ENCODE data around the gene RASGRP3. TPM values are rescaled to one million over a fixed set of nuclear protein-coding genes. Genes with fewer than 3 reads are reported as not detected.

RASGRP3 gene
- total RNA-seq, 4 donors from 2014 or later: 0.53 to 10.2 (median 5.3) TPM

DNA sequence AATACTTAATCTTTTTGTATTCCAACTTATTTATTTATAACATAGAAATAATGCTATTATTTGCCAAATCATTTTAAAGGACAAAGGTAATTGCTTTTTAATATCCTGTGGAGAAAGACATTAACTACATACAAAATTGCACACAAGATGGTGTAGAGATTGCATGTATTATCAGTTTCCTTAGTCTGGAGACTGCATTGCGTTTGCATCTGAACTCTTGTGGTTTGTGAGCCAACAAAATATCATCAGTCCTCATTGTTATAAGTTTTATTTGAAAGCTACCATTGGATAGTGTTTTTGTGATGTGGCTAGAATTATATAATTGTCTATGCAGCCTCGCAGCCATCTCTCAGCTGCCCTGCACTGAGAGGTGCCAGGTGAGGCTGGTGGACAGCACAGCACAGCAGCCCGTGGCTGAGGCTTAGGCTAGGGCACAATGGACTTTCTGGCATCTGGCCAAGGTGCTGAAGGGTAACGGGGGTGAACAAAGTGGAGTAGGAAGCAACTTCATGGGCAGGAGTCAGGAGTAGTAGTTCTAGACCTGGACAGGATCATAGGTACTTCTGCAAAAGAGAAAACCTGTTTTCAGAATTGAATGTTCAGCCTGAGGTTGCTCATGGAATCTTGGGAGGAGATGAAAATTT is 15.1 kb downstream of the RASGRP3 start:
- H3K4me1 ChIP-seq: no peaks in the 10 kb centered on the region
- 56 to 62% methylated on average over 4 of the region's 4 CpGs for WGBS, 2 donors
- H3K27me3 ChIP-seq: no peaks in the 10 kb centered on the region
- no peak overlapping the region for H3K4me3 ChIP-seq
- no peak overlapping the region for H3K27ac ChIP-seq
- intact Hi-C loops (cut with DNase I): no loop called here
- H3K36me3 ChIP-seq: no peaks in the 10 kb centered on the region
- peaks cover 0 to 2% (median 2%) of the 10 kb centered on the region in 3 donors for H3K9me3 ChIP-seq
- DNase-seq: no peak
- no peak for TF ChIP-seq POLR2A (IDR thresholded peaks at IDR 0.05)

DNA sequence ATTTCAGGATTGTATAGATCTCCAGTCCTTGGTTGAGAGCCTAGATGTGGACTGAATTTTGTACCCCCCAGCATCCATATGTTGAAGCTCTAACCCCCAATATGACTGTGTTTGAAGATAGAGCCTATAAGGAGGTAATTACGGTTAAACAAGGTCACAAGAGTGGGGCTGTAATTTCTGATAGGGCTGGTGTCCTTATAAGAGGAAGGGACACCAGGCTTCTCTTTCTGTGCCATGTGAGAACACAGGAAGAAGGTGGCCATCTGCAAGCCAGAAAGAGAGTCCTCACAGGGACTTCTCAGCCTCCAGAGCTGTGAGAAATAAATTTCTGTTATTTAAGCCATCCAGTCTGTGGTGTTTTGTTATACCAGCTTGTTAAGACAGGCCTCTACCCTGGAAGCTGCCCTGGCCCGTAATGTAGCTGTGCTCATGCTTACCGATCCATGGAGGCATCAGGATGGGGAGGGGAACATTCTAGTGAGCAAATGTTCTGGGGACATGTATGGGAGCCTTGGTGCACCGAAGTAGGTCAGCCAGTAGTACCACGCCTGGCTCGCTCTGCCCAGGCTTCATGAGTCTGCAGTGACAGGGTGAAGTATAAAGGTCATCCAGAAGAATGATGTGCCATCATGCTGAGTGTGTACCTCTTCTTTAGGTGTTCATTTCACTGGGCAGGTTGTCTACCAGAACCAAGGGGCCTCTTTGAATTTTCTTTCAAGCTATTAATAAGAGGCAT is 16.1 kb downstream of the RASGRP3 start:
- intact Hi-C loops (cut with DNase I): no loop called here
- WGBS, 2 donors: 72 to 96% methylated on average over 4 to 6 of the region's 6 CpGs

DNA sequence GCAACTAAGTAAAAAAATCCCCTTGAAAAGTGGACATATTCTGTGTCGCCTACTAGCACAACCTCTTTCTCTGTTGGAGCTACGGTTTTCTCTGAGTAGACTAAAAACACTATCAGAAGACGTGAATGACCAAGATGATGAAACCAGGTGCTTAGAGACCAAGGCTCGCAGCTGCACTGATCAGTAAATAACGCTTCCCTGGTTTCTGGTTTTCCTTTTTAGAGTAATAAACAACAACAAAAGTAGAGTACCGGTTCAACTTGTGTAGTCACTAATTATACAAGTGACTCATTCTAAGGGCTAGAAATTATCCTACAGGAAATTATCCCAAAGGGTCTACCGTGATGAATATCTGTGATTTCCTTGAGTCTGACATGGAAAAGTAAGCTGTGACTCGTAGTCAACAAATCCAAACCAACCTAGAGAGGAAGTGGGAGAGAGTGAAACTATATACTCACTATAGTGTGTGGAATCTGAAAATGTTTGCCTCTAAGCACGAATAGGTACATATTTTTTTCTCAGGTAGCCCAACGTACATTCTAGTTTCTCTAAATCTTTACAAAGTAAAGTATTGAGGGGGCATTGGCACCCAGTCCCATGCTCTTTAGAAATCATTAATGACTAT is 17.8 kb downstream of the RASGRP3 start:
- H3K27me3 ChIP-seq: no peaks in the 10 kb centered on the region
- H3K9me3 ChIP-seq: no peaks in the 10 kb centered on the region
- no peak for DNase-seq
- TF ChIP-seq, protein P1, sequence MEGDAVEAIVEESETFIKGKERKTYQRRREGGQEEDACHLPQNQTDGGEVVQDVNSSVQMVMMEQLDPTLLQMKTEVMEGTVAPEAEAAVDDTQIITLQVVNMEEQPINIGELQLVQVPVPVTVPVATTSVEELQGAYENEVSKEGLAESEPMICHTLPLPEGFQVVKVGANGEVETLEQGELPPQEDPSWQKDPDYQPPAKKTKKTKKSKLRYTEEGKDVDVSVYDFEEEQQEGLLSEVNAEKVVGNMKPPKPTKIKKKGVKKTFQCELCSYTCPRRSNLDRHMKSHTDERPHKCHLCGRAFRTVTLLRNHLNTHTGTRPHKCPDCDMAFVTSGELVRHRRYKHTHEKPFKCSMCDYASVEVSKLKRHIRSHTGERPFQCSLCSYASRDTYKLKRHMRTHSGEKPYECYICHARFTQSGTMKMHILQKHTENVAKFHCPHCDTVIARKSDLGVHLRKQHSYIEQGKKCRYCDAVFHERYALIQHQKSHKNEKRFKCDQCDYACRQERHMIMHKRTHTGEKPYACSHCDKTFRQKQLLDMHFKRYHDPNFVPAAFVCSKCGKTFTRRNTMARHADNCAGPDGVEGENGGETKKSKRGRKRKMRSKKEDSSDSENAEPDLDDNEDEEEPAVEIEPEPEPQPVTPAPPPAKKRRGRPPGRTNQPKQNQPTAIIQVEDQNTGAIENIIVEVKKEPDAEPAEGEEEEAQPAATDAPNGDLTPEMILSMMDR (IDR thresholded peaks at IDR 0.05): no peak
- no peak for TF ChIP-seq POLR2A (IDR thresholded peaks at IDR 0.05)
- intact Hi-C loops (cut with DNase I): no loop called here
- no peaks in the 10 kb centered on the region for H3K36me3 ChIP-seq
- H3K4me3 ChIP-seq: no peak overlapping the region
- H3K27ac ChIP-seq: no peak overlapping the region
- peaks cover 0 to 10% (median 3%) of the 10 kb centered on the region in 3 donors for H3K4me1 ChIP-seq
- WGBS, 2 donors: 59 to 63% methylated on average over 10 of the region's 10 CpGs

More for the DNA sequence above, 16.1 kb downstream of the RASGRP3 start:
- H3K27me3 ChIP-seq: no peaks in the 10 kb centered on the region
- H3K4me3 ChIP-seq: no peak overlapping the region
- H3K9me3 ChIP-seq: no peaks in the 10 kb centered on the region
- H3K36me3 ChIP-seq: no peaks in the 10 kb centered on the region
- no peak for DNase-seq
- TF ChIP-seq, protein P1 (IDR thresholded peaks at IDR 0.05): no peak
- no peak for TF ChIP-seq POLR2A (IDR thresholded peaks at IDR 0.05)
- no peak overlapping the region for H3K27ac ChIP-seq
- H3K4me1 ChIP-seq: peaks cover 0 to 8% (median 3%) of the 10 kb centered on the region in 3 donors

DNA sequence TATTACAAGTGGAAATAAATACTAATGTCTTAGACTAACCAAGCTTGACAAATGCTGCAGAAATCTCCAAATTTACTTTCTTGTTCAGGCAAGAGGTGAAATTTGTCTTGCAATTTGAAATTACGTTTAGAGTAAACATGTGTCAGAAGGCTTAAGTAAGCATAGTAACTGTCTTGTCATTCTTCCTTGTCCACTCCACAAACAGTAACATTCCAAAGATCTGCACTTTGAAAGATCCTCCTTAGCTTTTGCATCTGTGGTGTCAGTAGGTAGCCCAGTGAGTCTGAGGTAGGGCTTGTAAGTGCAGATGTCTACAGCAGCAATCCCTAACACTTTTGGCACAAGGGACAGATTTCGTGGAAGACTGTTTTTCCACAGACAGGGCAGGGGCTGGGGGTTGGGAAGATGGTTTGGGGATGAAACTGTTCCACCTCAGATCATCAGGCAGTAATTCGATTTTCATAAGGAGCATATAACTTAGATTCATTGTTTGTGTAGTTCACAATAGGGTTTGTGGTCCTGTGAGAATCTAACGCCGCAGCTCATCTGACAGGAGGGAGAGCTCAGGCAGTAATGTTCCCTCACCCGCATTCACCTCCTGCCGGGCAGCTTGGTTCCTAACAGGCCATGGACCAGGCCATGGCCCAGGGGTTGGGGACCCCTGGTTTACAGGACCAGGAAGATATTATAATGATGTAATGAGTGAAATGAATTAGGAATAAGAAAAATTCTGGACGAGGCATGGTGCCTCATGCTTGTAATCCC is 18.6 kb downstream of the RASGRP3 start:
- H3K9me3 ChIP-seq: no peaks in the 10 kb centered on the region
- H3K4me1 ChIP-seq: peaks cover 0 to 10% (median 3%) of the 10 kb centered on the region in 3 donors
- no peaks in the 10 kb centered on the region for H3K27me3 ChIP-seq
- WGBS, 2 donors: 56 to 70% methylated on average over 8 of the region's 8 CpGs
- TF ChIP-seq, protein P1 (IDR thresholded peaks at IDR 0.05): no peak
- TF ChIP-seq POLR2A (IDR thresholded peaks at IDR 0.05): no peak
- no peaks in the 10 kb centered on the region for H3K36me3 ChIP-seq
- no peak for DNase-seq
- H3K27ac ChIP-seq: no peak overlapping the region
- intact Hi-C loops (cut with DNase I): no loop called here
- H3K4me3 ChIP-seq: no peak overlapping the region

DNA sequence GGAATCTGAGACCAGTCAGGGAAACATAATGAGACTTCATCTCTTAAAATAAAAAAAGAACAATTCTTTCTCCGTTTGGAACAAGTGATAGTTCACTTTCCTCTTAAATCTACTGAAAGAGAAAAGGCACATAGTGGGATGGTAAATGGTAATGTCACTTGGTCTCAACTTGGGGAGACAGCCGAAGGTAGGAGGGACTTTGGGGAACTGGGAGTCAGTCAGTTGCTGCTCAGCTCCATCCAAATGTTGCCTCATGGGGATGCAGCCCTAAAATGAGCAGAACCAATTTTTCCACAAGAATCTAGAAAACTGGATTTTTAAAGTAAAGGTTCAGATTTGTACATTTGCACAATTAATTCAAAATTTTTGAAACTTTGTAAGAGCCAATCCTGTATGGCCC is 19.2 kb downstream of the RASGRP3 start:
- no peak for TF ChIP-seq POLR2A (IDR thresholded peaks at IDR 0.05)
- TF ChIP-seq, protein P1 (IDR thresholded peaks at IDR 0.05): no peak
- WGBS, 2 donors: 64 to 82% methylated on average over 2 of the region's 2 CpGs
- peaks cover 0 to 10% (median 3%) of the 10 kb centered on the region in 3 donors for H3K4me1 ChIP-seq
- no peaks in the 10 kb centered on the region for H3K36me3 ChIP-seq
- DNase-seq: no peak
- no peak overlapping the region for H3K27ac ChIP-seq
- H3K27me3 ChIP-seq: no peaks in the 10 kb centered on the region
- no peaks in the 10 kb centered on the region for H3K9me3 ChIP-seq
- H3K4me3 ChIP-seq: no peak overlapping the region
- intact Hi-C loops (cut with DNase I): no loop called here
